Astrocyte of the spinal cord (primary cell): ENCODE results near the gene OPCML.

Source experiments
- DNase-seq: peaks from one replicate; pipeline ENCODE4 v3.0.0; 2011; ENCODE audit warnings: low read depth, low spot score
- H3K4me3 ChIP-seq: 2 replicates; pipeline ENCODE4 v1.5.1; 2011; ENCODE audit warnings: low read depth, mild to moderate bottlenecking, low read length, moderate library complexity
- in situ Hi-C: cut with HindIII; loops from 2 replicates; pipeline ENCODE4 v1.10.0; 2017; ENCODE audit warnings: low sequenced_read_pairs
- TF ChIP-seq, protein P1 (sequence below): IDR thresholded peaks from 2 replicates; pipeline ENCODE4 v1.5.1; 2012; ENCODE audit warnings: low read depth, mild to moderate bottlenecking, low read length, inconsistent platforms

The OPCML gene

DNA sequence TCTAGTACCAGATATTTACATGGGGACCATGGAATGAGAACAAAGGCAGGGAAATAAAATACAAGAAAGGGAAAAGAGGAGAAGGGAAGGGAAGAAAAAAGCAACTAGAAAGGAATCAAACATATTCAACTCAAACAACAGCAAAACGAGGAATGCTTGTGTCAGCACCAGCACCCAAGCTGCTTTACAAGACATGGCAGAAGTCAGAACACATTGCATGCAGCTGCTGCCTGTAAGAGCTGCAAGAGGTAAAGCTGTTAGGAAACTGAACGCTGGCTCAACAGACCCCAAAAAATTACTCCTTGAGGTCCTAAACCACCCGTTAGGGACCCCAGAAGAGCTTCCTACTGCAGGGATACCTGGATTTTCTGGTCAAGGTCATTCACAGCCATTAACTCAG lies 296.9 kb downstream of the OPCML start:
- no peak overlapping the region for H3K4me3 ChIP-seq
- in situ Hi-C loops = no loop called here
- DNase-seq = no peak
- TF ChIP-seq, protein P1, sequence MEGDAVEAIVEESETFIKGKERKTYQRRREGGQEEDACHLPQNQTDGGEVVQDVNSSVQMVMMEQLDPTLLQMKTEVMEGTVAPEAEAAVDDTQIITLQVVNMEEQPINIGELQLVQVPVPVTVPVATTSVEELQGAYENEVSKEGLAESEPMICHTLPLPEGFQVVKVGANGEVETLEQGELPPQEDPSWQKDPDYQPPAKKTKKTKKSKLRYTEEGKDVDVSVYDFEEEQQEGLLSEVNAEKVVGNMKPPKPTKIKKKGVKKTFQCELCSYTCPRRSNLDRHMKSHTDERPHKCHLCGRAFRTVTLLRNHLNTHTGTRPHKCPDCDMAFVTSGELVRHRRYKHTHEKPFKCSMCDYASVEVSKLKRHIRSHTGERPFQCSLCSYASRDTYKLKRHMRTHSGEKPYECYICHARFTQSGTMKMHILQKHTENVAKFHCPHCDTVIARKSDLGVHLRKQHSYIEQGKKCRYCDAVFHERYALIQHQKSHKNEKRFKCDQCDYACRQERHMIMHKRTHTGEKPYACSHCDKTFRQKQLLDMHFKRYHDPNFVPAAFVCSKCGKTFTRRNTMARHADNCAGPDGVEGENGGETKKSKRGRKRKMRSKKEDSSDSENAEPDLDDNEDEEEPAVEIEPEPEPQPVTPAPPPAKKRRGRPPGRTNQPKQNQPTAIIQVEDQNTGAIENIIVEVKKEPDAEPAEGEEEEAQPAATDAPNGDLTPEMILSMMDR = no peak

DNA sequence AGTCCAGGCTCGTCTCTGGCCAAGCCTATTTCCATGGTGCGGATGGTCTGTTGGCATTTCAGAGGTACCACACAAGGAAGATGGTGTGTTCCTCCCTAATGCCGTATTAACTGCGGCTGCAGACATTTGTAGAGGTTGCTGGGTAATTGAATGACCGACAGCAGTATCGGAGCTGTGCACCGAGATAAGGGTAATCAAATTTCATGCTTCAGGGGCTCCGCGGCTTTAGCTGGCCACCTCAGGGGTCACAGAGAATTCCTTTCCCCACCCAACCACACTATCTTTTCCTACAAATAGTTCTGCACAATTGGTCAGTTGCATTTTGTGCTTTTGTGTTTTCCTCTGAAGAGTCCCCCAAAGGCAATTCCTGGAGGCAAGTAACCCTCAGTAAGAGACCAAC lies 297.4 kb downstream of the OPCML start:
- TF ChIP-seq, protein P1 = no peak
- in situ Hi-C loops = no loop called here
- no peak for DNase-seq
- H3K4me3 ChIP-seq = no peak overlapping the region

GRCh38 chr11:133232665-133233064 lies 299.6 kb downstream of the OPCML start:
- no peak for DNase-seq
- TF ChIP-seq, protein P1 = no peak
- in situ Hi-C loops = no loop called here
- H3K4me3 ChIP-seq = no peak overlapping the region

DNA sequence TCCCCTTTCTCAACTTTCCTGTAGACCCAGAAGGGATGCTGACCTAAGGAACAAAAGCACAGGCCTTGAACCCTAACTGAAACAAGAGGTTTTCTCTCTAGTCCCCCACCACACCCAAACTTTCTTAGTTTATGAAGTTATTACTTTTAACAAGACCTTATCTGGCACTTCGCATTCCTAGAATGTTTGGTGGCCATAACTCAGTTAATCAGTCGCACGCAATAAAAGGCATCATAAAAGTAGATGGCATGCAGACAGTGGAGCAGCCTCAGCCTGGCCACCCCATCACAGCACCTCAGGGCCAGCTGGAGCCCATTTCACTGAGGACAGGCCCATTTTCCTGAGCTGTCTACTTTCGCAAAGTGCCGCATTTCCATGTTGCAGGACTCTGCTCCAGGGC lies 301.9 kb downstream of the OPCML start:
- in situ Hi-C loops = no loop called here
- no peak for DNase-seq
- TF ChIP-seq, protein P1 = no peak
- no peak overlapping the region for H3K4me3 ChIP-seq

DNA sequence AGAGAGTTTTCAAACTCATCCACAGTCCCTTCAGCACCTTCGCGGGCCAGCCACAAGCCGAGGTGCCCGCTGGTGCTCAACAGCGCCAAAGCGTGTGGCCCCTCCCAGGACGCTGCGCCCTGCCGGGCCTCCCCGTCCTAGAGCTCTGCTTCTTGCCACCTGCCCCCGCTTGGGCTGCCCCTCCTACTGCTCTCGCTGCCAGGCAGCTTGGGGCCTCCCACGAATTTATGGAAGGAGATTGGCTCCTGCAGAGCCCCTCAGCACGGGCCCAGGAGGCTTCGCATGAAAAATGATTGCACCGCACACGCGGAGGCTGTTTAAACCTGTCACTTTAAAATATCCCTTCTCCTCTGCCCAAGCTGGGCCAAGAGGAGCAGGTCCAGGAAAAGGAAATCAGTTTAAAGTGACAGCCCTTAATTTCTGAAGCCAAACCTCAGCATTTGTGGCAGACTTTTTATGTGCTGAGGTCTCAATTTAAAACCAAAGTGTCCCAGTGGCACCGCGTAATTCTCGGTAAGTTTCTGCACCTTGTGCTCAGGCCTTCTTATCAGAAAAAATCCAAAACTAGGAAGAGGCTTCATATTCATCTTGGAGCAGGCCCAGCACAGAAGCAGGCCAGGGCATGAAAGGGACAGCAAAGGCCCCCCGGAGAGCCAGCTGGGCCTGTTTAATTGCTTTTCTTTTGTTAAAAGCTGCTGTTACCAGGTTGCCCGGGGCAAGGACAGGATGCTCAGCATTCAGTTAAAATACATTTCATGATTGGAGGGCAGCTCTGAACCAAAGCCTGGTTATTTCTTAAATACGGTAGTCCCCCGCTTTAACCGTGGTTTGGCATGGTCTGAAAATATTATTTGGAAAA lies 303.6 kb downstream of the OPCML start:
- TF ChIP-seq, protein P1 = no peak
- in situ Hi-C loops = no loop called here
- no peak overlapping the region for H3K4me3 ChIP-seq
- no peak for DNase-seq

- in situ Hi-C loops = no loop called here
- TF ChIP-seq, protein P1 = no peak
- no peak overlapping the region for H3K4me3 ChIP-seq
- no peak for DNase-seq
These were observed 304.6 kb downstream of the OPCML start for GRCh38 chr11:133227632-133228111.
